Right lobe of liver (tissue), 6 donors: ENCODE data around the gene OBP2A. TPM values are rescaled to one million over a fixed set of nuclear protein-coding genes. Genes with fewer than 3 reads are reported as not detected.

Experiments used
- ATAC-seq, 4 donors: fragments of 200-7000 bp; cut with Tn5 transposase; one replicate each; pipeline ENCODE4 v1.9.1; 2020; ENCODE audit warnings: mild to moderate bottlenecking in 4 of 4, moderate library complexity in 4 of 4
- DNase-seq, 3 donors: peaks; one replicate each; pipeline ENCODE4 v3.0.0-alpha.2; 2020
- H3K27ac ChIP-seq, 3 donors: fragments of 200-600 bp; one replicate each; pipeline ENCODE4 v1.8.0; 2022
- H3K27me3 ChIP-seq, 2 donors: fragments of 200-600 bp; one replicate each; pipeline ENCODE4 v1.8.0; 2022
- H3K36me3 ChIP-seq, 4 donors: fragments of 200-600 bp; sonication (generic) in 1 of 4; one replicate each; pipeline versions ENCODE4 v1.5.1 to v1.8.0; 2017 to 2022; ENCODE audit warnings: control low read depth in 1 of 4
- H3K4me1 ChIP-seq, 4 donors: fragments of 200-600 bp; sonication (generic) in 1 of 4; one replicate each; pipeline versions ENCODE4 v1.5.1 to v1.8.0; 2017 to 2022; ENCODE audit warnings: control low read depth in 1 of 4
- H3K4me3 ChIP-seq, 3 donors: fragments of 200-600 bp; one replicate each; pipeline ENCODE4 v1.8.0; 2022
- H3K9me3 ChIP-seq, 4 donors: fragments of 200-600 bp; sonication (generic) in 1 of 4; one replicate each; pipeline versions ENCODE4 v1.5.1 to v1.8.0; 2017 to 2022; ENCODE audit warnings: control low read depth in 1 of 4
- POLR2A ChIP-seq: fragments of 450-650 bp; IDR thresholded peaks from one replicate; pipeline ENCODE4 v1.6.1; 2017; ENCODE audit warnings: antibody characterized with exemption, mild to moderate bottlenecking
- WGBS: methylation state at CpG from one replicate; pipeline ENCODE4 v1.1.6; 2018; ENCODE audit warnings: low coverage, low lambda C conversion rate; ENCODE audit not compliant: insufficient coverage; ENCODE audit errors: missing lambda C conversion rate; 5-methylcytosine and 5-hydroxymethylcytosine counted together
- intact Hi-C, 2 donors: fragments of 100-400 bp; cut with DNase I; formaldehyde crosslinking; loops; one replicate each; pipeline versions ENCODE4 v1.11.2 to v1.14.1; 2022
- total RNA-seq, 6 experiments: library from RNA; depleted of rRNA in 2 of 6; stranded (reverse); fragments of >200 nt in 2 of 6; fragmentation: NEBNext Ultra II Directional in 3 of 6; extraction: Animal tissue kit (Norgen Biotek cat#: 25700) in 3 of 6; gene quantifications; one replicate each; pipeline versions ENCODE4 v1.1.0 to v1.2.4, GENCODE V29; 2016 to 2023
- TF ChIP-seq, protein P1 (sequence below), 4 donors: fragments of 200-600 bp in 3 of 4; fragments of 450-650 bp in 1 of 4; IDR thresholded peaks; one replicate each; pipeline versions ENCODE4 v1.5.1 to v1.8.0; 2016 to 2022; ENCODE audit warnings: antibody characterized with exemption in 4 of 4, mild to moderate bottlenecking in 2 of 4
- donor health status: DM: no; HTN: yes; CAD: no.
- donor health status: DM: no; HTN: no; CAD: no.
- donor health status: DM: no; HTN: no; CAD: no.
- donor health status: DM: no; HTN: yes; CAD: no.
- donor health status: DM: no; HTN: yes; CAD: no.

OBP2A gene
- total RNA-seq, 6 experiments from 2014 or later: not detected

DNA sequence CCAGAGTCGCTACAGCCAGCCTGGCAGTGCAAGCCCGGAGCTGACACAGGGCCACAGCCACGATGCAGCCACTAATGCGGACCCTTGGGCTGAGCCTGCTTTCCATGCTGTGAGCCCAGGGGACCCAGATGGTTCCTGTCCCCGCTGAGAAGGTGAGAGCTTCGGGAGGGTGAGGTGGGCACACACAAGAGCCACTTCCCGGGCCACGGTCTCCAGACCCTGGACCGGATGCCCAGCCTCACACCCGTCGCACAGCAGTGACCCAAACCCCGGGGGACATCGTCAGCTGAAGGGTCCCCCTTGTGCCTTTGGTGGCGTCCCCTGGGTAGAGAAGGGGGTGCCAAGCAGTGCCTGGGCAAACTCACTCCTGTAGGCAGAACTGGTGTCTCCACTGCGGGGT is 29.0 kb downstream of the OBP2A start:
- H3K27ac ChIP-seq: no peak overlapping the region
- DNase-seq (peak in 1 of 3 donors; percentile 37), ATAC-seq (no peak)
- TF ChIP-seq, protein P1, sequence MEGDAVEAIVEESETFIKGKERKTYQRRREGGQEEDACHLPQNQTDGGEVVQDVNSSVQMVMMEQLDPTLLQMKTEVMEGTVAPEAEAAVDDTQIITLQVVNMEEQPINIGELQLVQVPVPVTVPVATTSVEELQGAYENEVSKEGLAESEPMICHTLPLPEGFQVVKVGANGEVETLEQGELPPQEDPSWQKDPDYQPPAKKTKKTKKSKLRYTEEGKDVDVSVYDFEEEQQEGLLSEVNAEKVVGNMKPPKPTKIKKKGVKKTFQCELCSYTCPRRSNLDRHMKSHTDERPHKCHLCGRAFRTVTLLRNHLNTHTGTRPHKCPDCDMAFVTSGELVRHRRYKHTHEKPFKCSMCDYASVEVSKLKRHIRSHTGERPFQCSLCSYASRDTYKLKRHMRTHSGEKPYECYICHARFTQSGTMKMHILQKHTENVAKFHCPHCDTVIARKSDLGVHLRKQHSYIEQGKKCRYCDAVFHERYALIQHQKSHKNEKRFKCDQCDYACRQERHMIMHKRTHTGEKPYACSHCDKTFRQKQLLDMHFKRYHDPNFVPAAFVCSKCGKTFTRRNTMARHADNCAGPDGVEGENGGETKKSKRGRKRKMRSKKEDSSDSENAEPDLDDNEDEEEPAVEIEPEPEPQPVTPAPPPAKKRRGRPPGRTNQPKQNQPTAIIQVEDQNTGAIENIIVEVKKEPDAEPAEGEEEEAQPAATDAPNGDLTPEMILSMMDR (IDR thresholded peaks at IDR 0.05): no peak
- no peak for TF ChIP-seq POLR2A
- no peaks in the 10 kb centered on the region for H3K4me1 ChIP-seq
- no peaks in the 10 kb centered on the region for H3K36me3 ChIP-seq
- intact Hi-C loops: no loop called here
- H3K27me3 ChIP-seq: no peaks in the 10 kb centered on the region
- no peak overlapping the region for H3K4me3 ChIP-seq
- H3K9me3 ChIP-seq: no peaks in the 10 kb centered on the region
- 100% methylated on average over 1 of the region's 15 CpGs for WGBS

DNA sequence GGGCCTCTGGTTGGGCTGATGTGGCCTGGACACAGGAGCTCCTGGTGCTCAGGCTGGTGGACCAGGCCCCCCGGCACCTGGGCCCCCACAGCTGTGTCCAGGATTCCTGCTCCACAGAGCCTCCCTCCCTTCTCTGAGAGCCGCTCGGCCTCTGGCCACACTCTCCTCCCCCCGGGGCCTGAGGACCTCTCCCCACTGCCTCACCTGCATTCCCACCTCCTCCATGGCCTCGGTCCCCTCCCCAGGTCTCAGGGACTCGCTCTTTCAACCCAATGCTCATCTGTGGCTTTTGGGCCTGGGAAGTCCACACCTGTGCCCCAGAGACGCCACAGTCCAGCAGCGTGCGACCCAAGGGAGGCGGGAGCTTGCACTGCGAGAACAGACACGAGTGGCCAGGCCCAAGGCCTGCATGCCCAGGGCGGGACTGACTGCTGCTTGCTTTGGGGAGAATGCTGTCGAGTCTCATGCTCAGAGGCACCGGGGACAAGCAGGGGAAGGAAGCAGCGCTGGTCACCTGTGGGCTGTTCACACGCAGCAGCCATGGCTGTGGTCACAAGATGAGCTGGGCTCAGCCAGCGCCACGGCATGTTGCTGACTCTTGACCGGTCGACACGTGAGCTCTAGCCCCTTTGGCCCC is 30.2 kb downstream of the OBP2A start:
- no peak overlapping the region for H3K4me3 ChIP-seq
- no peaks in the 10 kb centered on the region for H3K27me3 ChIP-seq
- intact Hi-C loops: no loop called here
- WGBS: 61% methylated on average over 7 of the region's 22 CpGs
- H3K36me3 ChIP-seq: no peaks in the 10 kb centered on the region
- no peak overlapping the region for H3K27ac ChIP-seq
- TF ChIP-seq, protein P1 (IDR thresholded peaks at IDR 0.05): no peak
- TF ChIP-seq POLR2A: no peak
- H3K9me3 ChIP-seq: no peaks in the 10 kb centered on the region
- ATAC-seq (peak in 1 of 4 donors; percentile 31), DNase-seq (peak in 1 of 3 donors; percentile 31)
- H3K4me1 ChIP-seq: no peaks in the 10 kb centered on the region

DNA sequence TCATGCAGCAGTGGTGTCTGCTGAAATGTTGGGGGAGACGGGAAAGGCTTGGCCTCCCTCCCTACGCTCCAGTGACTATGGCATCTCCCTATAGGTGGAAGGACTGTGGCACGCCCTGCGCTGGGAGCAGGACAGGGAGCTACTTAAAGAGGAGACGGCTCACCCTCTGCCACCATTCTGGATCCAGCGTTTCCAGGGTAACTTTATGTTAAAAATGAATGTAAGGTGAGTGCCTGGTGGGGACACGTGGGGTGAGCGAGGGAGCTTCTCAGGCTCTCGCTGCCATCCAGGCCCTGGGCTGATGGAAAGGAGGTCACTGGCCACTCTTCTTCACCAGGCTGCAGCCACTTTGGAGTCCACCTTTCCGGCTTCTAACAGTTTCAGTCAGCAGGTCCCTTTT is 31.3 kb downstream of the OBP2A start:
- peak in 1 of 3 donors; percentile 34 for DNase-seq
- TF ChIP-seq, protein P1 (IDR thresholded peaks at IDR 0.05): no peak
- TF ChIP-seq POLR2A: no peak
- no peaks in the 10 kb centered on the region for H3K36me3 ChIP-seq
- no peaks in the 10 kb centered on the region for H3K27me3 ChIP-seq
- WGBS: 42% methylated on average over 6 of the region's 10 CpGs
- no peak overlapping the region for H3K4me3 ChIP-seq
- no peaks in the 10 kb centered on the region for H3K4me1 ChIP-seq
- no peaks in the 10 kb centered on the region for H3K9me3 ChIP-seq
- no peak for ATAC-seq
- intact Hi-C loops: no loop called here
- no peak overlapping the region for H3K27ac ChIP-seq

DNA sequence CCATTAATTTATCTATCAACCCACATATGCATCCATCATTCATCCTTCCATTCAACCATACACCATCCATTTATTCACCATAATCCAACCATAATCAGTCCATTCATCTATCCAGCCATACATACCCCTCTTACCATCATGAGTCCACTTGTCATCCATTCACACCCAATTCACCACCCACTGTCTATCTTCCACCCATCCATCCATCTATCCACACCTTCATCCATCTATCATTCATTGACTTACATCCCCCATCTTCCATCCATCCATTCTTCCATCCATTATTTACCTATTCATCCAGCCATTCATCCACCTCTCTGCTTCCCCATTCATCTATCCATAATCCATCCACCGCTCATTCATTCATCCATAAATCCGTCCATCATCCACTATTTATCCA is 33.4 kb downstream of the OBP2A start:
- WGBS: 6% methylated on average over 2 of the region's 2 CpGs
- H3K36me3 ChIP-seq: no peaks in the 10 kb centered on the region
- intact Hi-C loops: no loop called here
- TF ChIP-seq POLR2A: no peak
- no peaks in the 10 kb centered on the region for H3K9me3 ChIP-seq
- ATAC-seq: no peak
- no peak overlapping the region for H3K4me3 ChIP-seq
- no peaks in the 10 kb centered on the region for H3K4me1 ChIP-seq
- no peak for DNase-seq
- H3K27me3 ChIP-seq: no peaks in the 10 kb centered on the region
- no peak overlapping the region for H3K27ac ChIP-seq

DNA sequence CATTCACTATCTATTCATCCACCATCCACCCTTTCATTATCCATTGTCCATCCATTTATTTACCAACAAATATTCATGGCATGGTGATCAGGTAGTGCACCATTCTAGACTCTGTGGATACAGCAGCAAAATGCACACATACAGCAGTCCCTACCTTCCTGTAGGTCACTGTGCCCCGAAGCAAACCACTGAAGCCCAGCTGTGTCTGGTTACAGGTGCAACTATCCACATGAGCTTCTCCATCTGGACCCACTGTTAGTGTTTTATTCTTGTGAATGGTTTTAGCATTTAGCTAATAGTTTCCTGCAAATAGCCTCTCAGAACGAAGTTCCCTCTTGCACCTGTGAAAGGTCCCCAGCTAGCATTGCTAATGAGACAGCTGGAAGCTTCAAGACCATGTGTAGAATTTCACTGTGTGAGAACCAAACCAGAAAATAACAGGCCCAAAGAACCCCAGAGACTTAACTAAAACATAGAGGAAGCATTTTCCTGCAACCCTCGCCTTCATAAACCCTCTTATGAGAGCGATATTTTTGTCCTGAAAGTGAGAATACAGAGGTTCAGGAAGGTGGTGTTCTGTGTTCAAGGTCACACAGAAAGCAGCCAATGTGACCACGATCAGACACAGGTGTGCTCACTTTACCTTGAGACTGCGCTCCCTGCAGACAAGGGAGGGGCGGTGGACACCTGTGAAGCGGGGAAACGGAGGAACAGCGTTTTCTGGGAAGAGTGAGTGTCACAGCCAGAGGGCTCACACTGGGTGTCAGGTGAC is 34.1 kb downstream of the OBP2A start:
- intact Hi-C loops: no loop called here
- ATAC-seq: no peak
- H3K4me3 ChIP-seq: no peak overlapping the region
- no peaks in the 10 kb centered on the region for H3K4me1 ChIP-seq
- H3K27me3 ChIP-seq: no peaks in the 10 kb centered on the region
- DNase-seq: no peak
- H3K27ac ChIP-seq: no peak overlapping the region
- TF ChIP-seq, protein P1 (IDR thresholded peaks at IDR 0.05): no peak
- no peak for TF ChIP-seq POLR2A
- H3K9me3 ChIP-seq: no peaks in the 10 kb centered on the region
- 50% methylated on average over 8 of the region's 10 CpGs for WGBS
- no peaks in the 10 kb centered on the region for H3K36me3 ChIP-seq
